GM19043 (cell line): ENCODE measurements around the gene CLDN24.

Experiments
- ATAC-seq: cut with Tn5 transposase; IDR thresholded peaks from one replicate; pipeline ENCODE4 v1.9.1; 2021; ENCODE audit warnings: low read depth; ENCODE audit not compliant: unreplicated experiment

Gene CLDN24

DNA sequence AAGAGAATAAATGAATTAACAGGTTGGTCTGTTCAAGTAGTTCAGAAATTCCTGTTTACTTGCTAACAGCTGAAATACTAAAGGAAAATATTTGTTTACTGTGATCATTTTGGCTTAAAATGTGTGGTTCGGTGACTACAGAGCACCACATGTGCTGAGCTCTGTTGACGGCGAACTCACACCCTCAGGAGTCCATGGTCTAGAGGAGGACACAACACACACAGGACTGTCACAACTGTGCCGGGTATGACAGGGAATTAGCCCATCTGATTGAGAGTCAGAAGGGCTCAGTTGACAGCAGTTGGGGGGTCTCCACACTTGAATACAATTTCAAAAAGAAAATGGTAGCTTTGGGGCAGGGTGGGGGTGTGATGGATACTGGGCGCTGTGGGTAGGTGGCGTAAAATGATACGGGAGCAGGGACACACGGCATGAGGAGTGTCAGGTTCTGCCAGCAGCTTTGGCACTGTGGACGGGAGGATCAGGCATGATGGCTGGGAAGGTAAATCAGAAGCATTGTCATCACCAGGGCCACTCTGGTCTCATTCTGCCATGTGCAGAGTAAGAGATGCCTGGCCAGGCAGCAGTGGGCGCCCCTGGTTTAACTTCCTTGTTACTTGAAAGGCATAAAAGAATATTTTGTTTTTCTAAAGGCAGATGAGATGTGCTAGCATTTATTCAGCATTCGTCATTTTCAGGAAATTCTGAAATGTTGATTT, 35.5 kb downstream of the CLDN24 start:
- ATAC-seq, result peak; percentile 24

DNA sequence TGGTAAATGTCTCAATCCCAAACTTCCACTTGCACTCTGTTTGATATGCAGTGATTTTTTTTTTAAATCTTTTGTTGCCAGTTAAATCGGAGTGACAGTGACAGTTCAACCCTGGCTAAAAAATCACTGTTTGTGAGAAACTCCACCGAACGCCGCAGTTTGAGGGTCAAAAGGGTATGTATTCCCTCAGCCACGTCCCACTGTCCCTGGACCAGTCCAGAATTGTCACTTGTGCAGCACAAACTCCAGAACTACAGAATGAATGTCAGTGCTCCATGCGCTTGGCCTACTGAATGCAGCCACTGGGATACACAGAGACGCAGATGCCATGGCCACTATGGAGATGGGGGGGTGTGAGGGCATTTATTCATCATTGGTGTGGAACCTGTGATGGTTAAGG, 36.3 kb downstream of the CLDN24 start:
- no peak for ATAC-seq

DNA sequence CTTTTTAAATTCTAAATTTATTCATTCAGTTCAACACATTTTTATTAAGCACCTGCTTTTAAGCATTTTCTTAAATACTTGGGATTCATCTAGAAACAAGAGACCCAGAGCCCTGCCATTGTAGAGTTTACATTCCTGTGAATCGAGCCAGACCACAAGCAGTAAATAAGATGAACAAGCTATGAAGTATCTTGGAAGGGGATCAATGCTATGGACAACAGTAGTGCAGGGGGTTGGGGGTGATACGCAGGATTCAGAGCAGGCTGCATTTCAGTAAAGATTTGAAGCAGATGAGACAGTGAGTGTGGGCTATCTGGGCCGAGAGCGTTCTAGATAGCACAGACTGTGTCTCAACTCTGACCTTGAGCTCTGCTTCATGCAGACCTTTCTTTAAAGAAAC, 37.3 kb downstream of the CLDN24 start:
- ATAC-seq, result no peak

DNA sequence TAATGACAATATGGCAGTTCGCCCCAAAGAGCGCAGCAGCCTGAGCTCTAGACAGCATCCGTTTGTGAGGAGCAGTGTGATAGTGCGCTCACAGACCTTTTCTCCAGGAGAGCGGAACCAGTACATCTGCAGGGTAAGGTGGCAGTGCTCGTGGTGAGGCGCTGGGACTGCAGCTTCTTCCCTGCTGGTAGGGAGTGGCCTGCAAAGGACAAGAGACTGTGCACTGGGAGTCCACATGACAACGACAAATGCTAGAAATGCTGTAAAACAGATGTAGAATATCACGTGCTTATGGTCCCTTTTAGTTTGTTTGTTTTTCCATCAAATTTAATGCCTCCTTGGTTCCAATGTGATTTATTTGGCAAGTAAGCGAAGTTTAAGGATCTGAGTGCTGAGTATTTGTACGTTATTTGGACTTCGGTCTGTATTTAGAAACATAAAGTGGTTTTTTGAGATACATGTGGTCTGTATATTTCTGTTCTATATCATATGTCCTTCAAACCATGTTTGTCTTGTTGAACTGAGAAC, 37.9 kb downstream of the CLDN24 start:
- ATAC-seq, result no peak

DNA sequence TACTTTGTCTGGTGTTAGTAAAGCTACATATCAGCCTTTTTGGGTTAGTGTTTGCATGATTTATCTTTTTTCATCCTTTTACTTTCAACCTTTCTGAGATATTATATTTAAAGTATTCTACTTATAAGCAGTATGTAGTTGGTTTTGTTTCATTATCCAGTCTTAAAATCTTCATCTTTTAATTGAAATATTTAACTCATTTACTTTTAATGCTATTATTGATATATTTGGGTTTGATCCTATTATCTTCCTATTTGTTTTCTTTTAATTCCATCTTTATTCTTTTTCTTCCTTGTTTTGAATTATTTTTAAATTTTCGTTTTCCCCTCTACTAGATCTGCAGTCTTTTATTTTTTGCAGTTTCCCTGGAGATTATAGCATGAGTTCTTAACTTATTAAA, 46.1 kb downstream of the CLDN24 start:
- ATAC-seq, result no peak

DNA sequence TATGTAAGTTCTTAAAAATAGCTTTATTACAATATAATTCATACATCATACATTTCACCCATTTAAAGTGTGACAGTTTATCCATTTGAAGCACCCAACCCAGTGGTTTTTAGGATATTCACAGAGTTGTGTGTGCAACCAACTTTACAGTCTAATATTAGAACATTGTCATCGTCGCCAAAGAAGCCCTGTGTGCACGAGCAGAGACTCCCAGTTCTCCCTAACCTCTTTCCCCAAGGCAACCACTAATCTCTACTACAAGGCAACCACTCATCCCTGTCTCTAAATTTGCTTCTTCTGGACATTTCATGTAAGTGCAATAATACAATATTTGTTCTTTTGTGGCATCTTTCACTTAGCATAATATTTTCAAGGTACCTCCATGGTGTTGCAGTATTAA, 49.8 kb downstream of the CLDN24 start:
- no peak for ATAC-seq
